ENCODE results near the gene MORC1. TPM values are rescaled to one million over a fixed set of nuclear protein-coding genes. Genes with fewer than 3 reads are reported as not detected.

MORC1 gene
- polyA plus RNA-seq, 4 donors = not detected

DNA sequence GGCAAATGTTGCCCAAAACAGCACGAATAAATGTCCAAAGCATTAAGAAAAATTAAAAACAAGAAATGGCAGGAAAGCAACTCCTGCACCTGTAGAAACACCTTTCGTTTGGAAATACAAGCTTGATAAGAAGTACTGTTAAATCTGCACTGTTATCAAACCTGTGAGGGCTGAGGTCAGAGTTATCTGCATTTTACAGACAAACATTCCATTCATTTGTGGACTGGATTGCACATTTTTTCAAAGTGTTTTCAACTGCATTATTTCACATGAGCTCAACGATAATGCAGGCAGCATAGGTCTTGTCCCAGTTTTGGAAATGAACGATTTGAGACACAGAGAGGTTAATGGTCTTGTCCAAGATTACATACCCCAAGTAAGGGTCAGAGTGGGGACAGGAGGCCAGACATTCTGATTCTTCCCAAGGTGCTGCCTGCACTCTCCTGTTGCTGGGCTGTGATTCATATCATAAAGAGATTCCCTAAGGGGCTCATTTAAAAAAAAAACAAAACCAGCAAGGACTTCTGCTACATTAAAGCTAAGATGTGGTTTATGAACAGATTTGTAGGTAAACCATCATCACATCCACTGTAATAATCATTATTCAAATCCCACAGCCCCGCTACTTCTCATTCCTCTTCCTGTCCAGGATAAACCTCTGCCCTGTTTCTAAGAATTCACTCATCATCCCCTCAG lies 177.2 kb downstream of the MORC1 start:
- Histone ChIP-seq H3K4me3 (ENCODE audit: low read depth in 1 of 3, low read length in 3 of 3) (no peak overlapping the region), H3K36me3 (ENCODE audit: control insufficient read depth in 3 of 3, insufficient read depth in 2 of 3, low read depth in 1 of 3, low read length in 3 of 3) (no peaks in the 10 kb centered on the region), H3K4me1 (ENCODE audit: control insufficient read depth in 3 of 3, insufficient read depth in 2 of 3, low read depth in 1 of 3, low read length in 2 of 3) (peaks cover 0 to 6% (median 0%) of the 10 kb centered on the region in 3 donors), H3K9me3 (ENCODE audit: control insufficient read depth in 2 of 2, insufficient read depth in 1 of 2, low read depth in 1 of 2, low read length in 1 of 2) (no peaks in the 10 kb centered on the region), H3K27me3 (ENCODE audit: control insufficient read depth in 3 of 3, insufficient read depth in 3 of 3, low read length in 3 of 3) (no peaks in the 10 kb centered on the region), H3K27ac (ENCODE audit: low read depth in 1 of 3, low read length in 2 of 3) (no peak overlapping the region)
- FAIRE-seq (no peak), DNase-seq (peak; percentile 6 to 26)
- 23 to 49% (median 34%) methylated on average over 5 of the region's 5 CpGs for WGBS, 3 donors

DNA sequence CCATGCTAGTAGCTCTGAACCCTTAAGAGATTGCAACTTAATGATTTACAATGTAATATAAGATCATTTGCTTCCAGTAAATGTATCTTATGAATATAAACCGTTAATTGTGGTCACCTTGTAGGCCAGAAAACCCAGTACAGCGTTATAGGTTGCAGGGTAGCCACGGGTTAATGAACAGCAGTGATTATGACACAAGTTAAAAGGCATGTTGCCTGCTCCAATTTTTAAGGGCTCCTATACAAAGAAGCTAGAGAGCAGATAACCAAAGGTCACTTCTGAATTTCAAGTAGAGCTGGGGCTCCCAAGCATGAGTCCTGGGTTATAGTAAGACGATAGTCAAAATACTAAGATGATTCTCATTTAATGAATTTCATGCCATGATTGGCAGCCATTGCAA lies 177.8 kb downstream of the MORC1 start:
- Histone ChIP-seq H3K4me3 (ENCODE audit: low read depth in 1 of 3, low read length in 3 of 3) (no peak overlapping the region), H3K27ac (ENCODE audit: low read depth in 1 of 3, low read length in 2 of 3) (no peak overlapping the region), H3K9me3 (ENCODE audit: control insufficient read depth in 2 of 2, insufficient read depth in 1 of 2, low read depth in 1 of 2, low read length in 1 of 2) (no peaks in the 10 kb centered on the region), H3K27me3 (ENCODE audit: control insufficient read depth in 3 of 3, insufficient read depth in 3 of 3, low read length in 3 of 3) (no peaks in the 10 kb centered on the region), H3K4me1 (ENCODE audit: control insufficient read depth in 3 of 3, insufficient read depth in 2 of 3, low read depth in 1 of 3, low read length in 2 of 3) (peaks cover 0 to 6% (median 0%) of the 10 kb centered on the region in 3 donors), H3K36me3 (ENCODE audit: control insufficient read depth in 3 of 3, insufficient read depth in 2 of 3, low read depth in 1 of 3, low read length in 3 of 3) (no peaks in the 10 kb centered on the region)
- DNase-seq (peak in 1 of 2 donors; percentile 8), FAIRE-seq (no peak)
- 12 to 56% (median 30%) methylated on average over 4 of the region's 4 CpGs for WGBS, 3 donors

GRCh38 chr3:108936924-108937689 lies 180.8 kb downstream of the MORC1 start:
- no peak for FAIRE-seq
- 76 to 81% (median 77%) methylated on average over 8 of the region's 8 CpGs for WGBS, 3 donors

DNA sequence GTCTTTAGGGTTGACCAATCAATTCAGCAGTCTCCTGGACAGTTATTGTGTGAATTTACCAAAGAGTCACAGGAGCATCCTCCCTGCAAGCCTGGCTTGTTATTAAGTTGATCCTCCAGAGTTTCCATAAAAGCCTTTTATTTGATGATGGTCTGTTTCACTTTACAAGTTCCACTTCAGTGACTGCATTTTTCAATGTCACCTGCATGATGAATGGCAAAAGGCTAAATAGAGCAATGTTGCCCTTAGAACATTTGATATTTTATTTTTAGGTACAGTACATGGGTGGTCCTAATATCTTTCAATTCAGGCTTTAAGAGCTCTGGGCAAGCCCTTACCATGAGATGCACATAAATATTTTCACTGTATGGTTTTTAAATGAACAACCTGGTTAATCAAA lies 186.9 kb downstream of the MORC1 start:
- FAIRE-seq (no peak), DNase-seq (no peak)
- Histone ChIP-seq H3K4me1 (ENCODE audit: control insufficient read depth in 3 of 3, insufficient read depth in 2 of 3, low read depth in 1 of 3, low read length in 2 of 3) (no peaks in the 10 kb centered on the region), H3K9me3 (ENCODE audit: control insufficient read depth in 2 of 2, insufficient read depth in 1 of 2, low read depth in 1 of 2, low read length in 1 of 2) (peaks cover 0 to 3% of the 10 kb centered on the region in 2 donors), H3K27ac (ENCODE audit: low read depth in 1 of 3, low read length in 2 of 3) (no peak overlapping the region), H3K4me3 (ENCODE audit: low read depth in 1 of 3, low read length in 3 of 3) (no peak overlapping the region), H3K27me3 (ENCODE audit: control insufficient read depth in 3 of 3, insufficient read depth in 3 of 3, low read length in 3 of 3) (no peaks in the 10 kb centered on the region), H3K36me3 (ENCODE audit: control insufficient read depth in 3 of 3, insufficient read depth in 2 of 3, low read depth in 1 of 3, low read length in 3 of 3) (no peaks in the 10 kb centered on the region)

More at GRCh38 chr3:108936924-108937689, 180.8 kb downstream of the MORC1 start:
- Histone ChIP-seq H3K27ac (ENCODE audit: low read depth in 1 of 3, low read length in 2 of 3) (no peak overlapping the region), H3K36me3 (ENCODE audit: control insufficient read depth in 3 of 3, insufficient read depth in 2 of 3, low read depth in 1 of 3, low read length in 3 of 3) (no peaks in the 10 kb centered on the region), H3K4me3 (ENCODE audit: low read depth in 1 of 3, low read length in 3 of 3) (no peak overlapping the region), H3K4me1 (ENCODE audit: control insufficient read depth in 3 of 3, insufficient read depth in 2 of 3, low read depth in 1 of 3, low read length in 2 of 3) (peaks cover 0 to 6% (median 0%) of the 10 kb centered on the region in 3 donors), H3K9me3 (ENCODE audit: control insufficient read depth in 2 of 2, insufficient read depth in 1 of 2, low read depth in 1 of 2, low read length in 1 of 2) (no peaks in the 10 kb centered on the region), H3K27me3 (ENCODE audit: control insufficient read depth in 3 of 3, insufficient read depth in 3 of 3, low read length in 3 of 3) (no peaks in the 10 kb centered on the region)
- no peak for DNase-seq

GRCh38 chr3:108918866-108919265 lies 199.1 kb downstream of the MORC1 start:
- Histone ChIP-seq H3K27me3 (ENCODE audit: control insufficient read depth in 3 of 3, insufficient read depth in 3 of 3, low read length in 3 of 3) (peaks cover 0 to 2% (median 0%) of the 10 kb centered on the region in 3 donors), H3K27ac (ENCODE audit: low read depth in 1 of 3, low read length in 2 of 3) (no peak overlapping the region), H3K9me3 (ENCODE audit: control insufficient read depth in 2 of 2, insufficient read depth in 1 of 2, low read depth in 1 of 2, low read length in 1 of 2) (no peaks in the 10 kb centered on the region), H3K4me1 (ENCODE audit: control insufficient read depth in 3 of 3, insufficient read depth in 2 of 3, low read depth in 1 of 3, low read length in 2 of 3) (no peaks in the 10 kb centered on the region), H3K4me3 (ENCODE audit: low read depth in 1 of 3, low read length in 3 of 3) (no peak overlapping the region), H3K36me3 (ENCODE audit: control insufficient read depth in 3 of 3, insufficient read depth in 2 of 3, low read depth in 1 of 3, low read length in 3 of 3) (no peaks in the 10 kb centered on the region)
- no peak for DNase-seq
- 84 to 90% (median 89%) methylated on average over 3 of the region's 3 CpGs for WGBS, 3 donors
- FAIRE-seq = no peak

- DNase-seq = peak; percentile 65 to 74
- FAIRE-seq = no peak
Observed at GRCh38 chr3:108914774-108915641, 202.9 kb downstream of the MORC1 start.

DNA sequence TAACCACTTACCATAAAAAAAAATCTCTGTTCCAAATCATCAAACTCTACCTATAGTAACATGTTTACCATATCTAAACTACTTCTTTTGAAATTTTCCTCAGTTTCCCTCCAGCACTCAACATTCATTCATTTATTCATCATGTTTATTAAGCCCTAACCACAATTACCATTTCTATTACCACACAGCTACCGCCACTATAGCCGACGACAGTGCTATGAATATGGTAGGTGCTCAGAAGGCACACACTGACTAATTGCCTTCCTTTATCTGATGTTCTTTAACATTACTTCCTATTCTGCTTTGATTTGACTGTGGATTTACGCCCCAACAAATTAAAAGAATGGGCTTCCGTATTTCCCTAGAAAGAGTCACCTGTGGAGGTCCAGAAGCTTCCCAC lies 208.1 kb downstream of the MORC1 start:
- H3K36me3 ChIP-seq (ENCODE audit: control insufficient read depth in 3 of 3, insufficient read depth in 2 of 3, low read depth in 1 of 3, low read length in 3 of 3) = no peaks in the 10 kb centered on the region
- H3K4me1 ChIP-seq (ENCODE audit: control insufficient read depth in 3 of 3, insufficient read depth in 2 of 3, low read depth in 1 of 3, low read length in 2 of 3) = no peaks in the 10 kb centered on the region
- 93 to 96% (median 94%) methylated on average over 5 of the region's 5 CpGs for WGBS, 3 donors
- DNase-seq (no peak), FAIRE-seq (no peak)
- H3K4me3 ChIP-seq (ENCODE audit: low read depth in 1 of 3, low read length in 3 of 3) = no peak overlapping the region
- H3K27me3 ChIP-seq (ENCODE audit: control insufficient read depth in 3 of 3, insufficient read depth in 3 of 3, low read length in 3 of 3) = no peaks in the 10 kb centered on the region
- no peaks in the 10 kb centered on the region for H3K9me3 ChIP-seq (ENCODE audit: control insufficient read depth in 2 of 2, insufficient read depth in 1 of 2, low read depth in 1 of 2, low read length in 1 of 2)
- H3K27ac ChIP-seq (ENCODE audit: low read depth in 1 of 3, low read length in 2 of 3) = no peak overlapping the region

More at GRCh38 chr3:108914774-108915641, 202.9 kb downstream of the MORC1 start:
- H3K4me3 ChIP-seq (ENCODE audit: low read depth in 1 of 3, low read length in 3 of 3) = no peak overlapping the region
- H3K4me1 ChIP-seq (ENCODE audit: control insufficient read depth in 3 of 3, insufficient read depth in 2 of 3, low read depth in 1 of 3, low read length in 2 of 3) = no peaks in the 10 kb centered on the region
- peaks cover 0 to 2% (median 0%) of the 10 kb centered on the region in 3 donors for H3K27me3 ChIP-seq (ENCODE audit: control insufficient read depth in 3 of 3, insufficient read depth in 3 of 3, low read length in 3 of 3)
- no peaks in the 10 kb centered on the region for H3K36me3 ChIP-seq (ENCODE audit: control insufficient read depth in 3 of 3, insufficient read depth in 2 of 3, low read depth in 1 of 3, low read length in 3 of 3)
- 17 to 24% (median 22%) methylated on average over 6 of the region's 6 CpGs for WGBS, 3 donors
- no peak overlapping the region for H3K27ac ChIP-seq (ENCODE audit: low read depth in 1 of 3, low read length in 2 of 3)
- no peaks in the 10 kb centered on the region for H3K9me3 ChIP-seq (ENCODE audit: control insufficient read depth in 2 of 2, insufficient read depth in 1 of 2, low read depth in 1 of 2, low read length in 1 of 2)

Data from small intestine (tissue), 7 donors.